ENCODE results near the gene EIF2S3B. TPM values are rescaled to one million over a fixed set of nuclear protein-coding genes. Genes with fewer than 3 reads are reported as not detected.

Gene EIF2S3B
- total RNA-seq, 1 donor from 2014 or later = 1.0 TPM

DNA sequence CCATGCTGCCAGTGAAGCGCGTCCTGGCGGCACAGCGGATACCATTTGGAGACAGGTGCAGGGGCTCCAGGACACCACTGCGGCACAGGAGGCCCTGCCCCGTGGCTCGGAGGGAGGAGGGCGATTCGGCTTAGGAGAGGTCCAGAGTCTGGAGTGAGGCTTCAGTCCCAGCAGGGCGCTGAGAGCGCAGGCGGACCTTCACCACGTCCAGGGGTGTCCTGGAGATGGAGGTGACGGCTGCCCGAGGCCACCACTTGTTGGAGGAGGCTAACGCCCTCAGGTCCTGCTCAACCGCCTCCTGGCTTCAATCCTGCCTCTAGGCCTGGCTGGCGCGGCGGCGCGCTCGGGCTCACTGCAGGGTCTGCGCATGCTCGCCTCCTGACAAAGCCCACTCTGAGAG lies 45.7 kb downstream of the EIF2S3B start:
- no peak overlapping the region for H3K9ac ChIP-seq (ENCODE audit: low read depth in 1 of 3, low read length in 3 of 3)
- no peak overlapping the region for H3K4me3 ChIP-seq (ENCODE audit: low read length in 3 of 3)
- no peaks in the 10 kb centered on the region for H3K36me3 ChIP-seq (ENCODE audit: control insufficient read depth in 3 of 3, insufficient read depth in 3 of 3, low read length in 3 of 3)
- no peaks in the 10 kb centered on the region for H3K4me1 ChIP-seq (ENCODE audit: control insufficient read depth in 3 of 3, insufficient read depth in 3 of 3, low read length in 3 of 3)
- no peaks in the 10 kb centered on the region for H3K27me3 ChIP-seq (ENCODE audit: control insufficient read depth in 3 of 3, insufficient read depth in 3 of 3, low read length in 3 of 3)
- no peaks in the 10 kb centered on the region for H3K9me3 ChIP-seq (ENCODE audit: control insufficient read depth in 3 of 3, low read length in 3 of 3)
- no peak overlapping the region for H3K27ac ChIP-seq (ENCODE audit: low read depth, low read length)

DNA sequence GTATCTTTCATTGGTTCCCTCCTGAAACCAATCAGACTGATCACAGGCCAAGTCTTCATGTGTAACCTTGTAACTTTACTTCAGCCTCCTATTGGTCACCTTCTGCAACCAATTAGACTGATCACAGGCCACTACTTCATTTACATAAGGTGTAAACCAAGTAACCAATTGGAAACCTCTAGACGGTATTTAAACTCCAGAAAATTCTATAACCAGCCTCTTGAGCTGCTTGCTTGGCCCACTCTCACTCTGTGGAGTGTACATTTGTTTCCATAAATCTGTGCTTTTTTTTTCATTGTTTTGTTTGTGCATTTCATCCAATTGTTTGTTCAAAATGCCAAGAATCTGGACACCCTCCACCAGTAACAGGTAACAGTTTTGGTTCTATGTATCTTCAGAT lies 47.5 kb downstream of the EIF2S3B start:
- H3K9ac ChIP-seq (ENCODE audit: low read depth in 1 of 3, low read length in 3 of 3) = no peak overlapping the region
- no peak overlapping the region for H3K4me3 ChIP-seq (ENCODE audit: low read length in 3 of 3)
- H3K4me1 ChIP-seq (ENCODE audit: control insufficient read depth in 3 of 3, insufficient read depth in 3 of 3, low read length in 3 of 3) = no peaks in the 10 kb centered on the region
- no peak overlapping the region for H3K27ac ChIP-seq (ENCODE audit: low read depth, low read length)
- no peaks in the 10 kb centered on the region for H3K9me3 ChIP-seq (ENCODE audit: control insufficient read depth in 3 of 3, low read length in 3 of 3)
- no peaks in the 10 kb centered on the region for H3K36me3 ChIP-seq (ENCODE audit: control insufficient read depth in 3 of 3, insufficient read depth in 3 of 3, low read length in 3 of 3)
- no peaks in the 10 kb centered on the region for H3K27me3 ChIP-seq (ENCODE audit: control insufficient read depth in 3 of 3, insufficient read depth in 3 of 3, low read length in 3 of 3)

DNA sequence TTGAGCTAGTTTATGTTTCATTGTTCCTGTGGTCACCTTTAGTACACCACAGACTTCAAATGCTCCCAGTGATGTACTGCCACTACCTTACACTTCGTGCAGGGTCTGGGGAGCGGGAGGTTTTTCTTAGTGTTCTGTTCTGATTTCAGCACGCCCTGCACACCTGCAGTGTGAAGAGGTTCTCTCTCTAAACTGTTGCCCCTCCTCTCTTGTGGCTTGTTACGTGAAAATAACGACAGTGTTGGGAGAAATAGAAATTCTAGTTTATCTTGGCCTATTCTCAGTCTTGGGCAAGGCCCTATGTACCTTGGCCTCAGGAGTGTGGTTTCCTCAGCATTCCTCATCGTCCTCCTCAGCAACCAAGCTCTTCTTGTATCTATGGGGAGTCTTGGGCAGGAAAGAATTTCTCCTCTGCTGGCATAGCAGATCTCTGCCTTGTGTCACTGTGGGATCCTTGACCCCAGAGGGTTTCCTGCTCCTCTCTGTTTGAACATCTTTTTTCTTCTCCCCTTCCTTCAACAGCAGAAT lies 48.6 kb downstream of the EIF2S3B start:
- Histone ChIP-seq H3K4me3 (ENCODE audit: low read length in 3 of 3) (no peak overlapping the region), H3K36me3 (ENCODE audit: control insufficient read depth in 3 of 3, insufficient read depth in 3 of 3, low read length in 3 of 3) (no peaks in the 10 kb centered on the region), H3K4me1 (ENCODE audit: control insufficient read depth in 3 of 3, insufficient read depth in 3 of 3, low read length in 3 of 3) (no peaks in the 10 kb centered on the region), H3K9me3 (ENCODE audit: control insufficient read depth in 3 of 3, low read length in 3 of 3) (no peaks in the 10 kb centered on the region), H3K27me3 (ENCODE audit: control insufficient read depth in 3 of 3, insufficient read depth in 3 of 3, low read length in 3 of 3) (no peaks in the 10 kb centered on the region), H3K27ac (ENCODE audit: low read depth, low read length) (no peak overlapping the region), H3K9ac (ENCODE audit: low read depth in 1 of 3, low read length in 3 of 3) (no peak overlapping the region)

DNA sequence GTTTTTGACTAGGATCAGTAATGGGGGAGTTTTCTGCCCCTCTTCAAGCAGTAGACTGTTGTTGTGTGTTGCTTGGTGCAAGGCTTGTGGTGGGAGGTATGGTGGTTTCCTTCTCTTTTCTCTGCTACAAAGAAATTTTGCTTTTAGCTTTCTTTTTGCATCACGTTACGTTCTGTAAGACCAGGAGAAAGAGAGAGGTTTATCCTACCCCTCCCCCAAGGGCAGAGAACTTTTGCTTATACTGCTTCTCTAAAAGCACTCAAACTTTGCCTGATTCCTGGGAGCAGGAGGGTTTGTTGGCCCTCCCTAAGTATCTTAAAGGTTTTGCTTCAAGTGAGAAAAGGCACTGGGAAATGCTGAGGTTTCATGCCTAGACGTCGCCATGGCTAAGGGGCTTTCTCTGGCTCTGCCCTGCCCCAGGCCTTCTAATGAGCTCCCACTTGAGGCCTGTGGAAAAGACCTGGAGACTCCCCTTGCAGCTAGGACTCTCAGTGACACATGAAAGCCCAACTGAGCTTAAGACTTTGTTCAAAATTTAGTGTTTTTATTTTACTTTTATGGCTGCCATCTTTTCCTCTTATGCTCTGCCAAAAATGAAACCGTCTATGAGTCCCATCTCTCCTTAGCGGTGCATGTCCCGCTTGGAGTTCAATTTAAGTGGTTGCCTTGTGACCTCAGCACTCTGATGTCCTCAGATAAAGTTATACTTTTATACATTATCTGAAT lies 49.2 kb downstream of the EIF2S3B start:
- Histone ChIP-seq H3K27ac (ENCODE audit: low read depth, low read length) (no peak overlapping the region), H3K36me3 (ENCODE audit: control insufficient read depth in 3 of 3, insufficient read depth in 3 of 3, low read length in 3 of 3) (no peaks in the 10 kb centered on the region), H3K27me3 (ENCODE audit: control insufficient read depth in 3 of 3, insufficient read depth in 3 of 3, low read length in 3 of 3) (no peaks in the 10 kb centered on the region), H3K9me3 (ENCODE audit: control insufficient read depth in 3 of 3, low read length in 3 of 3) (no peaks in the 10 kb centered on the region), H3K9ac (ENCODE audit: low read depth in 1 of 3, low read length in 3 of 3) (no peak overlapping the region), H3K4me3 (ENCODE audit: low read length in 3 of 3) (no peak overlapping the region), H3K4me1 (ENCODE audit: control insufficient read depth in 3 of 3, insufficient read depth in 3 of 3, low read length in 3 of 3) (no peaks in the 10 kb centered on the region)

DNA sequence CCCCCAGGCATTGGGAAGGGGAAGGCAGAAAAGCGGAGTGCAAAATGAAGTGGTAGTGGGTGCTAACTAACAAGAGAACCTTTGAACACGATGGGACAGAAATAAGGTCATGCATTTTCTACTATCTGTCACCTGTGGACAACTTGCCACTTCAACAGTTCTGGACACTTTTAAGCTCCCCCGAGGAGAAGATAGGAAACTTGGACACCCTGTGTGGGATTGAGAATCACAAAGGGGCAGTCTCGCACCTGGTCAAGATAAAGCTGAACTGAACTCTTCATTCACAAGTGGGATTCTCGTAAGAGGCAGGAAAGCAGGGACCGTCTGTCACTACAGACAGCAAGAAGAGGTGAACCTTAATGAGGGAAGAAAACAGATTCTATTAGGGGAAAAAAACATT lies 51.6 kb downstream of the EIF2S3B start:
- H3K27me3 ChIP-seq (ENCODE audit: control insufficient read depth in 3 of 3, insufficient read depth in 3 of 3, low read length in 3 of 3) = no peaks in the 10 kb centered on the region
- H3K9me3 ChIP-seq (ENCODE audit: control insufficient read depth in 3 of 3, low read length in 3 of 3) = no peaks in the 10 kb centered on the region
- H3K36me3 ChIP-seq (ENCODE audit: control insufficient read depth in 3 of 3, insufficient read depth in 3 of 3, low read length in 3 of 3) = no peaks in the 10 kb centered on the region
- no peak overlapping the region for H3K9ac ChIP-seq (ENCODE audit: low read depth in 1 of 3, low read length in 3 of 3)
- no peak overlapping the region for H3K4me3 ChIP-seq (ENCODE audit: low read length in 3 of 3)
- no peak overlapping the region for H3K27ac ChIP-seq (ENCODE audit: low read depth, low read length)
- H3K4me1 ChIP-seq (ENCODE audit: control insufficient read depth in 3 of 3, insufficient read depth in 3 of 3, low read length in 3 of 3) = no peaks in the 10 kb centered on the region

DNA sequence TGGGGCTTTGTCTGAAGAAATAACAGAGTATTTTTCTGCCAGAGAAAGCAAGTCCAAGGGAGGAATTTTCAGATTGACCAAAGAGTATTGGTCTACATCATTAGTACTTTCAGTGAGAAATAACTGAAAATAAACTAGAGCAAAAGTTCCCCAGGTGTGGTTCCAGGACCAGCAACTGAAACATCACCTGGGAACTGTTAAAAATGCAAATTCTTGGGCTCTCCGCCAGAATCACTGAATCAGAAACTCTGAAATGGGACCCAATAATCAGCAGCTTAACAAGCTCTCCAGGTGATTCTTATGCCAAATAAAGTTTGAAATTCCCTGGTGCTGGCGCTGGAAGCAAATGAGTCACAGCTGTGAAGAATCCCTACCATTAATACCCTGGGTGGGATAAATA lies 52.1 kb downstream of the EIF2S3B start:
- H3K27ac ChIP-seq (ENCODE audit: low read depth, low read length) = no peak overlapping the region
- no peaks in the 10 kb centered on the region for H3K9me3 ChIP-seq (ENCODE audit: control insufficient read depth in 3 of 3, low read length in 3 of 3)

More for the DNA sequence above, 52.1 kb downstream of the EIF2S3B start:
- no peaks in the 10 kb centered on the region for H3K4me1 ChIP-seq (ENCODE audit: control insufficient read depth in 3 of 3, insufficient read depth in 3 of 3, low read length in 3 of 3)
- H3K9ac ChIP-seq (ENCODE audit: low read depth in 1 of 3, low read length in 3 of 3) = no peak overlapping the region
- H3K27me3 ChIP-seq (ENCODE audit: control insufficient read depth in 3 of 3, insufficient read depth in 3 of 3, low read length in 3 of 3) = no peaks in the 10 kb centered on the region
- no peak overlapping the region for H3K4me3 ChIP-seq (ENCODE audit: low read length in 3 of 3)
- H3K36me3 ChIP-seq (ENCODE audit: control insufficient read depth in 3 of 3, insufficient read depth in 3 of 3, low read length in 3 of 3) = no peaks in the 10 kb centered on the region

Small RNA genes lying within 50 kb of the gene (small RNA-seq; reads per million reads assigned to genes)
- gene SLC25A39P2 = not detected

Other genes with a start within 250 kb of the EIF2S3B start
- 0.52 TPM for gene KLRD1, start 198.0 kb upstream of the EIF2S3B start, total RNA-seq
- gene KLRK1, start 115.8 kb upstream of the EIF2S3B start, total RNA-seq = 0.52 TPM
- not detected for gene KLRC4, start 96.1 kb upstream of the EIF2S3B start, total RNA-seq
- not detected for gene KLRC3, start 85.3 kb upstream of the EIF2S3B start, total RNA-seq
- gene KLRC2, start 69.9 kb upstream of the EIF2S3B start, total RNA-seq = 1.0 TPM
- gene KLRC1, start 52.5 kb upstream of the EIF2S3B start, total RNA-seq = 1.0 TPM
- 13.0 TPM for gene MAGOHB, start 107.7 kb downstream of the EIF2S3B start, total RNA-seq
- not detected for gene STYK1, start 168.2 kb downstream of the EIF2S3B start, total RNA-seq
- 172 TPM for gene YBX3, start 217.4 kb downstream of the EIF2S3B start, total RNA-seq

Measured in skeletal muscle tissue (tissue), 5 donors.